Nephron (organoid): ENCODE data around the gene PPP6R2.
A peak's percentile ranks its signal among the peaks of the same experiment; 100 is the strongest.

Experiments used
- H3K27ac Mint-ChIP-seq, 3 experiments: 2 replicates each; pipeline ENCODE4 v1.8.0; 2020; ENCODE audit warnings: mixed read lengths in 3 of 3, mild to moderate bottlenecking in 2 of 3, moderate library complexity in 1 of 3
- H3K27me3 Mint-ChIP-seq: 2 replicates; pipeline ENCODE4 v1.8.0; 2021; ENCODE audit warnings: low read depth, mild to moderate bottlenecking, moderate library complexity, mixed read lengths
- H3K36me3 Mint-ChIP-seq: 2 replicates; pipeline ENCODE4 v1.8.0; 2020; ENCODE audit warnings: low read depth, mixed read lengths
- H3K4me1 Mint-ChIP-seq: 2 replicates; pipeline ENCODE4 v1.8.0; 2020; ENCODE audit warnings: mixed read lengths
- H3K4me3 Mint-ChIP-seq, 3 experiments: 2 replicates each; pipeline ENCODE4 v1.8.0; 2020; ENCODE audit warnings: mild to moderate bottlenecking in 3 of 3, mixed read lengths in 3 of 3, moderate library complexity in 2 of 3
- H3K9me3 Mint-ChIP-seq: 2 replicates; pipeline ENCODE4 v1.8.0; 2020; ENCODE audit warnings: mixed read lengths
- TF ChIP-seq, protein P1 (sequence below), 3 experiments: fragments of 200-600 bp; sonication (generic); IDR thresholded peaks; one replicate each; pipeline ENCODE4 v1.5.0; 2021; ENCODE audit warnings: antibody characterized with exemption in 3 of 3; ENCODE audit not compliant: unreplicated experiment in 3 of 3

The PPP6R2 gene

DNA sequence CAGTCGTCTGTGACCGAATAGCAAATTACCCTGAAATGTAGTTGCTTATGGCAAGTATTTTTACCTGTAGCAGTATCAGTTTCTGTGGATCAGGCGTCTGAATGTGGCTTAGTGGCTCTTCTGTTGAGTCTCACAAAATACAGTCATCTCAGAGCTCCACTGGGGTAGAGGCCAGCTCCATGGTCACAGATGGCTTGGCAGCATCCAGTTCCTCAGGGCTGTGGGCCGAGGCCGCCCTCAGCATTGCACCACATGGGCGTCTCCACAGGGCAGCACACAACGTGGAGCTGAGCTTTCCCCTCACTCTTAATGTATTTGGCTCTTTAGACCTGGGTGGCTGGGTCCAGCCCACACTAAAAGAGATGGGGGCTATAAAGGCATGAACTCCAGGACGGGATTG, 73.9 kb downstream of the PPP6R2 start:
- Mint-ChIP-seq H3K27ac (no peak overlapping the region), H3K9me3 (no peaks in the 10 kb centered on the region), H3K27me3 (no peaks in the 10 kb centered on the region), H3K4me3 (no peak overlapping the region), H3K36me3 (peaks cover 50% of the 10 kb centered on the region), H3K4me1 (no peaks in the 10 kb centered on the region)
- TF ChIP-seq, protein P1, sequence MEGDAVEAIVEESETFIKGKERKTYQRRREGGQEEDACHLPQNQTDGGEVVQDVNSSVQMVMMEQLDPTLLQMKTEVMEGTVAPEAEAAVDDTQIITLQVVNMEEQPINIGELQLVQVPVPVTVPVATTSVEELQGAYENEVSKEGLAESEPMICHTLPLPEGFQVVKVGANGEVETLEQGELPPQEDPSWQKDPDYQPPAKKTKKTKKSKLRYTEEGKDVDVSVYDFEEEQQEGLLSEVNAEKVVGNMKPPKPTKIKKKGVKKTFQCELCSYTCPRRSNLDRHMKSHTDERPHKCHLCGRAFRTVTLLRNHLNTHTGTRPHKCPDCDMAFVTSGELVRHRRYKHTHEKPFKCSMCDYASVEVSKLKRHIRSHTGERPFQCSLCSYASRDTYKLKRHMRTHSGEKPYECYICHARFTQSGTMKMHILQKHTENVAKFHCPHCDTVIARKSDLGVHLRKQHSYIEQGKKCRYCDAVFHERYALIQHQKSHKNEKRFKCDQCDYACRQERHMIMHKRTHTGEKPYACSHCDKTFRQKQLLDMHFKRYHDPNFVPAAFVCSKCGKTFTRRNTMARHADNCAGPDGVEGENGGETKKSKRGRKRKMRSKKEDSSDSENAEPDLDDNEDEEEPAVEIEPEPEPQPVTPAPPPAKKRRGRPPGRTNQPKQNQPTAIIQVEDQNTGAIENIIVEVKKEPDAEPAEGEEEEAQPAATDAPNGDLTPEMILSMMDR (IDR thresholded peaks at IDR 0.05; ENCODE audit: unreplicated experiment in 3 of 3), result no peak

DNA sequence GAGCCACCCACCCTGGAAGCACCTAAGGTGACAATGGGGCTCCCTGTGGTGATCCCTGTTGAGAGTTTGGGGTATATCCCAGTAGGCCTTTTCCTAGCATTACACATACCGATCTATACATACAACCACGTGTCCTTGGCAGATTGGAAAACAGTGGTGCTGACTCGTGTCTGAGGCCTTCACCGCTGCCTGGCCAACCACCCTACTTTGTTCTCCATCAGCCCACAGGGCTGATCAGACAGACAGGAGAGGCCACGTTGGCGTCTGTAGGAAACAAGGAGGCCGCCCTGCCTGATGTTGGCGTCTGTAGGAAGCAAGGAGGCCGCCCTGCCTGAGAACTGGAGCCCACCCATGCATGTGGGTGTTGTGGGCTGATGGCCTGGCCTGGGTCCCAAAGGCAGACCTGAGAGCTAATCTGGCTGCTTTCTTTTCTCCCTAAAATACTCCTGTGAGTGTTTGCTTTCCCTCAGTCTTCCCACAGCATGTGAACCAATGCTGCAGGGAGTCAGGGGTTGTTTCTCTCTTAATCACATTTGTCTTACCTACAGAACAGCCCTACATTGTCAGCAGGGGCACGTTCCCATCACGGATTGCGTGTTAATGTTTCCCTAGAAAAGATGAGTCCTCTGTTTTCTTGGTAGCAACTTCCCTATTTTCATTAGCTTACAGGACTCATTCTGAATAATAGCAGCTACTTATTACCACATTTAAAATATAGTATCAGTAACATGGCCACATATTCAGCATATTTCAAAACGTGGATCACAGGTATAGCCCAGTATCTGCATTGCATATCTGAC, 74.5 kb downstream of the PPP6R2 start:
- TF ChIP-seq, protein P1 (IDR thresholded peaks at IDR 0.05; ENCODE audit: unreplicated experiment in 3 of 3), result no peak
- Mint-ChIP-seq H3K27me3 (no peaks in the 10 kb centered on the region), H3K9me3 (no peaks in the 10 kb centered on the region), H3K4me3 (no peak overlapping the region), H3K36me3 (peaks cover 53% of the 10 kb centered on the region), H3K27ac (peak overlapping the region in 1 of 3 experiments; percentile 72), H3K4me1 (no peaks in the 10 kb centered on the region)

DNA sequence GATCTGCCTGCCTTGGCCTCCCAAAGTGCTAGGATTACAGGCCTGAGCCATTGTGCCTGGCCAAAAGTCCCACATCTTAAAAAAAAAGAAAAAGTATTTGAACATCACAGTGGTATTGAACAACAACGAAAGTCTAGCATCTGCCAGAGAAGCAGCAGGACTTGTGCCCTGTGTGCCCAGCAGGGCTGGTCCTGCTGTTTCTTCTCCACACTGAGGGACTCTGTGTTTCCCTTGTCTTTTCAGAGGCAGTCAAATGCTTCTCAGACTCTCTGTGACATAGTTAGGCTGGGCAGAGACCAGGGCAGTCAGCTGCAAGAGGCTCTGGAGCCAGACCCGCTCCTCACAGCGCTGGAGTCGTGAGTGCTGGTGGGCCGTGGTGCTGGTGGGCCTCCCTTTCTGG, 75.5 kb downstream of the PPP6R2 start:
- Mint-ChIP-seq H3K4me3 (no peak overlapping the region), H3K4me1 (no peaks in the 10 kb centered on the region), H3K36me3 (peaks cover 52% of the 10 kb centered on the region), H3K9me3 (no peaks in the 10 kb centered on the region), H3K27me3 (no peaks in the 10 kb centered on the region), H3K27ac (no peak overlapping the region)
- TF ChIP-seq, protein P1 (IDR thresholded peaks at IDR 0.05; ENCODE audit: unreplicated experiment in 3 of 3), result no peak

DNA sequence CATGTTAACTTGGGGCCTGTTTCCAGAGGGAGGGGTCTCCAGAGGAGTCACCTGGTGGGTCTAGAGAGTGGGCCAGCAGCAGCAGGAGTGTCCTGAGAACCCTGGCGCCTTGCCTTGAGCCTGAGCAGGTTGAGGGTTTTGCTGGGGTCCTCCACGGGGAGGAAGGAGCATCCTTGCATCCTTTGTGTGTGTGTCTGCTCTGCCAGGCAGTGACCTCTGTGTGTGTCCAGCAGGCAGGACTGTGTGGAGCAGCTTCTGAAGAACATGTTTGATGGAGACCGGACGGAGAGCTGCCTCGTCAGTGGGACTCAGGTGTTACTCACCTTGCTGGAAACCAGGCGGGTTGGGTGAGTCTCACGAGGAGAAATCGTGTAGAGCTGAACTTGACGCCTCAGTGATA, 76.0 kb downstream of the PPP6R2 start:
- no peak overlapping the region for H3K27ac Mint-ChIP-seq

DNA sequence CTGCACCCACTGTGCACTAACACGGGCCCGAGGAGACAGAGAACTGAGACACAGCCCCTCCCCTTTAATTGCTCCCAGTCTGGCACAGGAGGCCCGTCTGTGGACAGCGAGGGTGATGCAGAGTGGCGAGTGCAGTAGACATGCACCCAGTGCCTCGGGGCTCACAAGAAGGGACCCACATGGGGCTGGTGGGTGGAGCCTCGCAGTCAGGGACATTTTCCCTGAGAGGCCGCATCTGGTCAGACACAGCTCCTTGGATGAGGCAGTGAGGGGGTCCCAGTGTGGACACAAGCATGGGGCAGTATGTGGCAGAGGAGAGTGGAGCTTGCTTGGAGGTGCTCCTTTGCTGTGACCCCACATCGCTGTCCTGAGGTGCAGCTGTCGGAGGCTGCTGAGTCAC, 76.9 kb downstream of the PPP6R2 start:
- Mint-ChIP-seq H3K27me3 (no peaks in the 10 kb centered on the region), H3K27ac (no peak overlapping the region), H3K9me3 (no peaks in the 10 kb centered on the region), H3K4me3 (no peak overlapping the region), H3K36me3 (peaks cover 56% of the 10 kb centered on the region), H3K4me1 (no peaks in the 10 kb centered on the region)
- TF ChIP-seq, protein P1 (IDR thresholded peaks at IDR 0.05; ENCODE audit: unreplicated experiment in 3 of 3), result no peak

More for the DNA sequence above, 76.0 kb downstream of the PPP6R2 start:
- TF ChIP-seq, protein P1 (IDR thresholded peaks at IDR 0.05; ENCODE audit: unreplicated experiment in 3 of 3), result no peak
- H3K27me3 Mint-ChIP-seq, result no peaks in the 10 kb centered on the region
- H3K9me3 Mint-ChIP-seq, result no peaks in the 10 kb centered on the region
- peaks cover 52% of the 10 kb centered on the region for H3K36me3 Mint-ChIP-seq
- H3K4me1 Mint-ChIP-seq, result no peaks in the 10 kb centered on the region
- H3K4me3 Mint-ChIP-seq, result no peak overlapping the region

DNA sequence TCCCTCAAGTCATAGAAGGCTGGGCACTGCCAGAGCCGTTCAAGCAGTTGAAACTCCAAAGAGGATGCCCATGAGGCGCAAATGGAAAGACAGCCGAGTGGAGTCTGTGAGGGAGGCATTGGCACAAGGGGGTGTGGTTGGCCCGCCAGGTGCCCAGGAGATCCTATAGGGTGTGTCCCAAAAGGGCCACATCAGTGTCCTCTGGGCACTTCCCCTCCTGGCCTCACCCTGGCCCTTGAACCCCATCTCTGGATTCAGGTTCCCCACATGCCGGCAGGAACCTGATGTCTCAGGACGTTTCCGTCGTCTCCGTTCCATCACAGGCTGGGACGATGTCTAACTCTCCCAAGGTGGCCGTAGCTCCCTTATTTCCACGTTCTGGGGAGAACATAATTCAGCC, 77.5 kb downstream of the PPP6R2 start:
- Mint-ChIP-seq H3K9me3 (no peaks in the 10 kb centered on the region), H3K4me1 (no peaks in the 10 kb centered on the region), H3K36me3 (peaks cover 59% of the 10 kb centered on the region), H3K27me3 (no peaks in the 10 kb centered on the region), H3K4me3 (no peak overlapping the region), H3K27ac (no peak overlapping the region)
- TF ChIP-seq, protein P1 (IDR thresholded peaks at IDR 0.05; ENCODE audit: unreplicated experiment in 3 of 3), result no peak
